HepG2 (cell line): Measurements from ENCODE around the gene P2RY8. TPM values are rescaled to one million over a fixed set of nuclear protein-coding genes. Genes with fewer than 3 reads are reported as not detected.
"Not testable (repeated sequence)": the region's sequence is repeated elsewhere in the genome, so short reads cannot be mapped to it uniquely, and the experiment has no call there.

Experiments
- ATAC-seq: fragments of 200-7000 bp; cut with Tn5 transposase; 3 replicates; pipeline ENCODE4 v1.9.1; 2020; ENCODE audit warnings: mild to moderate bottlenecking, moderate library complexity
- BruUV-seq: library from RNA; stranded (reverse); fragments of 400-500 nt; replicated peaks from 2 replicates; lab custom pipeline; 2021; lab: Mats Ljungman, UMichigan
- CTCF ChIA-PET: fragments of 300-600 bp; formaldehyde crosslinking; extraction: SDS; loops from one replicate; lab custom pipeline; 2021; ENCODE audit warnings: low total read pairs, inconsistent platforms, low intra/inter-chr PET ratio; lab: Yijun Ruan, JAX
- POLR2A ChIA-PET: fragments of 350-600 bp; sonication (Branson Sonifier 250); formaldehyde crosslinking; loops from one replicate; lab custom pipeline; 2020; ENCODE audit warnings: antibody characterized with exemption, inconsistent platforms; lab: Yijun Ruan, JAX
- DNase-seq: peaks from one replicate; pipeline ENCODE4 v3.0.0-alpha.2; 2015; ENCODE audit warnings: low spot score
- FAIRE-seq: peaks from 3 replicates; lab custom pipeline; 2011; peaks lifted over from hg19 to GRCh38; lab: Jason Lieb, UNC
- H2AFZ ChIP-seq: one replicate; pipeline ENCODE4 v1.6.1; 2011; ENCODE audit warnings: low read length, inconsistent platforms
- H3K27ac ChIP-seq: fragments of 300-600 bp; 3 replicates; pipeline ENCODE4 v1.8.0; 2011; ENCODE audit warnings: mixed run types, mild to moderate bottlenecking, mixed read lengths, low read length, inconsistent platforms; ENCODE audit not compliant: insufficient read depth; ENCODE audit errors: extremely low read length
- H3K27me3 ChIP-seq, 2 experiments: fragments of 200-600 bp in 1 of 2; 2 replicates in 1 of 2; 3 replicates in 1 of 2; pipeline versions ENCODE4 v1.6.0 to v1.8.0; 2011; ENCODE audit warnings: low read length in 2 of 2, mild to moderate bottlenecking in 2 of 2, moderate library complexity in 2 of 2, inconsistent platforms in 1 of 2; ENCODE audit not compliant: insufficient read depth in 2 of 2, control insufficient read depth in 1 of 2
- H3K36me3 ChIP-seq, 2 experiments: fragments of 200-600 bp in 1 of 2; replicated peaks in 1 of 2; 2 replicates in 1 of 2; 3 replicates in 1 of 2; pipeline versions ENCODE4 v1.5.1 to v1.8.0; 2011; ENCODE audit warnings: low read length in 2 of 2, inconsistent platforms in 1 of 2; ENCODE audit not compliant: insufficient read depth in 2 of 2, control insufficient read depth in 1 of 2
- H3K4me1 ChIP-seq: 2 replicates; pipeline ENCODE4 v1.5.1; 2012; ENCODE audit warnings: low read length, inconsistent platforms; ENCODE audit not compliant: insufficient read depth
- H3K4me2 ChIP-seq: 2 replicates; pipeline ENCODE4 v1.6.0; 2011; ENCODE audit warnings: low read depth, low read length, inconsistent platforms
- H3K4me3 ChIP-seq, 3 experiments: fragments of 200-600 bp in 1 of 3; sonication (generic), shearing (Covaris generic) in 1 of 3; replicated peaks in 1 of 3; 2 replicates each; pipeline ENCODE4 v1.5.1; 2011 to 2016; ENCODE audit warnings: low read length in 3 of 3, inconsistent platforms in 2 of 3, low read depth in 2 of 3, mild to moderate bottlenecking in 2 of 3, control low read depth in 1 of 3, mixed read lengths in 1 of 3; ENCODE audit not compliant: insufficient read depth in 1 of 3
- H3K79me2 ChIP-seq: one replicate; pipeline ENCODE4 v1.6.1; 2011; ENCODE audit warnings: low read length, inconsistent platforms; ENCODE audit not compliant: insufficient read depth
- H3K9ac ChIP-seq: 2 replicates; pipeline ENCODE4 v1.6.0; 2011; ENCODE audit warnings: mild to moderate bottlenecking, low read depth, low read length, inconsistent platforms; ENCODE audit not compliant: insufficient read depth
- H3K9me3 ChIP-seq: 2 replicates; pipeline ENCODE4 v1.5.1; 2012; ENCODE audit warnings: mild to moderate bottlenecking, low read length
- H4K20me1 ChIP-seq: 2 replicates; pipeline ENCODE4 v1.6.0; 2011; ENCODE audit warnings: inconsistent platforms, mild to moderate bottlenecking, low read length, moderate library complexity; ENCODE audit not compliant: insufficient read depth
- ARHGAP35 ChIP-seq: sonication (generic); formaldehyde crosslinking; IDR thresholded peaks from 2 replicates; pipeline ENCODE4 v1.9.0; 2022; ENCODE audit warnings: mild to moderate bottlenecking, inconsistent platforms, moderate library complexity, missing genetic modification reagents, borderline replicate concordance
- BRF2 ChIP-seq: sonication (generic); formaldehyde crosslinking; IDR thresholded peaks from 2 replicates; pipeline ENCODE4 v1.8.1; 2022; ENCODE audit warnings: mild to moderate bottlenecking, missing genetic modification reagents
- SIN3B ChIP-seq: fragments of 150-350 bp; IDR thresholded peaks from 2 replicates; pipeline ENCODE4 v1.6.1; 2014; ENCODE audit warnings: low read length
- ZBTB33 ChIP-seq: sonication (generic); formaldehyde crosslinking; IDR thresholded peaks from 2 replicates; pipeline ENCODE4 v1.4.0; 2020; ENCODE audit warnings: missing genetic modification reagents
- WGBS: methylation state at CpG from one replicate; pipeline ENCODE4 v1.1.6; 2017; ENCODE audit warnings: low lambda C conversion rate; 5-methylcytosine and 5-hydroxymethylcytosine counted together
- in situ Hi-C: cut with HindIII; loops from 2 replicates; pipeline ENCODE4 v1.10.0; 2017; ENCODE audit warnings: low pct_unique_long_range_greater_than_20kb; ENCODE audit not compliant: extremely low pct_ligation_motif_present
- intact Hi-C: fragments of 100-400 bp; cut with micrococcal nuclease; formaldehyde crosslinking; loops from one replicate; pipeline ENCODE4 v1.10.0; 2022; ENCODE audit not compliant: unreplicated experiment
- polyA plus RNA-seq, 8 experiments: library from polyadenylated mRNA; depleted of rRNA in 3 of 8; stranded (reverse) in 7 of 8; unstranded in 1 of 8; fragments of >200 nt; fragmentation: Illumina TruSeq in 4 of 8; extraction: Trizol in 4 of 8; gene quantifications; 2 replicates each; pipeline versions ENCODE4 v1.2.1 to v1.2.3, GENCODE V29; 2011 to 2016; ENCODE audit warnings: low read depth in 4 of 8, missing spikeins in 1 of 8, mixed read lengths in 1 of 8; ENCODE audit not compliant: insufficient read depth in 1 of 8
- total RNA-seq, 5 experiments: library from RNA; depleted of rRNA; stranded (reverse); fragments of >200 nt; fragmentation: Illumina TruSeq; extraction: Trizol; gene quantifications; 2 replicates each; pipeline ENCODE4 v1.2.3, GENCODE V29; 2016; ENCODE audit warnings: low read depth in 1 of 5
- TF ChIP-seq, protein P1 (sequence below): IDR thresholded peaks from 2 replicates; pipeline ENCODE4 v1.6.1; 2016; ENCODE audit warnings: missing biosample characterization, missing genetic modification reagents, low read depth

Gene P2RY8
- total and polyA plus RNA-seq, 2 of the 13 experiments (the other 11 are each of a cell fraction or from before 2014, with no cell fraction given): 1.0 to 1.3 TPM

- TF ChIP-seq, protein P1, sequence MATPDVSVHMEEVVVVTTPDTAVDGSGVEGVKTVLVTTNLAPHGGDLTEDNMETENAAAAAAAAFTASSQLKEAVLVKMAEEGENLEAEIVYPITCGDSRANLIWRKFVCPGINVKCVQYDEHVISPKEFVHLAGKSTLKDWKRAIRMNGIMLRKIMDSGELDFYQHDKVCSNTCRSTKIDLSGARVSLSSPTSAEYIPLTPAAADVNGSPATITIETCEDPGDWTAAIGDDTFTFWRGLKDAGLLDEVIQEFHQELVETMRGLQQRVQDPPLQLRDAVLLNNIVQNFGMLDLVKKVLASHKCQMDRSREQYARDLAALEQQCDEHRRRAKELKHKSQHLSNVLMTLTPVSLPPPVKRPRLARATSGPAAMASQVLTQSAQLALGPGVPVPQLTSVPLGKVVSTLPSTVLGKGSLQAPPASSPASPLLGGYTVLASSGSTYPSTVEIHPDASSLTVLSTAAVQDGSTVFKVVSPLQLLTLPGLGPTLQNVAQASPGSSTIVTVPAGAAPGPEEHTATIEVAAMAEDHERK (CRISPR knock-in tag): no peak
- TF ChIP-seq ARHGAP35 (CRISPR knock-in tag): no peak
- no peak for TF ChIP-seq SIN3B
- no peak for TF ChIP-seq ZBTB33 (CRISPR knock-in tag)
- no peak for TF ChIP-seq BRF2 (CRISPR knock-in tag)
Measured at GRCh38 chrX:1483843-1484637, 52.9 kb downstream of the P2RY8 start (continued).

GRCh38 chrX:1482530-1482928 is 54.5 kb downstream of the P2RY8 start:
- H3K79me2 ChIP-seq, BruUV-seq, DNase-seq, CTCF ChIA-PET, in situ Hi-C loops, H2AFZ ChIP-seq, H3K36me3 ChIP-seq, FAIRE-seq, H3K27me3 ChIP-seq, H4K20me1 ChIP-seq, POLR2A ChIA-PET, H3K9me3 ChIP-seq, ATAC-seq, intact Hi-C loops: not testable (repeated sequence)
- Histone ChIP-seq H3K27ac (peak overlapping the region; percentile 60), H3K4me3 (peak overlapping the region in 2 of 3 experiments; percentile 46 to 56; a peak in 1 of 6 replicates), H3K4me2 (peak overlapping the region; percentile 93), H3K4me1 (peaks cover 30% of the 10 kb centered on the region), H3K9ac (peak overlapping the region; percentile 66)
- 100% methylated on average over 1 of the region's 2 CpGs for WGBS
